Cerebellar nuclear complex (tissue), 1 donor: Measurements from ENCODE around the gene HAND2.

ENCODE experiments used
- DNase-seq, 2 experiments: peaks; one replicate each; lab custom pipeline; 2025; lab: John Stamatoyannopoulos, UW

HAND2 gene

GRCh38 chr4:173529477-173530325, at the start of gene HAND2:
HAND2 (minus strand) TSS chr4:173530229; CDS start chr4:173529289, 940 bp downstream.
- no peak for DNase-seq

DNA sequence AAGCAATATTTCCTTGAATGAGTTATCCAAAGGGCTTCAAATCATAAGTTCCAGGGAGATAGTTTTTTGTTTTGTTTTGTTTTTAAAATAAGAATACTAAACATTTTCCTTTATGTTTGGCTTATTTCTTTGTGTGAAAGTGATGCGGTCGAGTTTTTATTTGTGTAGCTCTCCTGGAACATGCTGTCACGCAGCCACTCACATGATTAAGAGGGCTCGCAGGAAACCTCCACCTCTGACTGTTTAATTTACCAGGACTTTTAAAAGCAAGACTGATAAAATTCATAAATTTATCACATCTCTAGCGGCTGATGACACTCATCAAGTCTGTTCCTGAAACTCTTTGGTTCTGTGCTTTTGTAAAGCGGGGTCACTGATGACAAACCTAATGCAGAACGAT, 48.9 kb upstream of the HAND2 start:
- no peak for DNase-seq

DNA sequence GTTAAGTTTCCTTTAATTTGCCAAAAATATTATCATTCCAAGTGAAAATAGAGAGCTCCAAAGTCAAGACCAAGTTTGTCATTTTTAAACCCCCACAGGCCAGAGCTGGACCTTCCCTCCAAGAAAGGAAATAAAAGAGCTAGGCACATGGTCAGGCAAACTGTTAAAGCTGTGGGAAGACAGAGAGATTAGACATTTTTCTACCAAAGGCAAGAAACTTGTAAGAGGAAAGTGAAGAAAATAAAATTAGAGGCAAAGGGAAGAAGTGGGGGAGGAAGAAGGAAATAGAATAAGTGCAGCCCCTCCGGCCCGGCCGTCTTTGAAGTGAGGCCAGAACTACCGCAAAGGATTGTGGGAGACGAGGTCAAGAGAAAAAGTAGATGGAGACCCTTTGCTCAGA, 47.9 kb upstream of the HAND2 start:
- DNase-seq, result no peak

DNA sequence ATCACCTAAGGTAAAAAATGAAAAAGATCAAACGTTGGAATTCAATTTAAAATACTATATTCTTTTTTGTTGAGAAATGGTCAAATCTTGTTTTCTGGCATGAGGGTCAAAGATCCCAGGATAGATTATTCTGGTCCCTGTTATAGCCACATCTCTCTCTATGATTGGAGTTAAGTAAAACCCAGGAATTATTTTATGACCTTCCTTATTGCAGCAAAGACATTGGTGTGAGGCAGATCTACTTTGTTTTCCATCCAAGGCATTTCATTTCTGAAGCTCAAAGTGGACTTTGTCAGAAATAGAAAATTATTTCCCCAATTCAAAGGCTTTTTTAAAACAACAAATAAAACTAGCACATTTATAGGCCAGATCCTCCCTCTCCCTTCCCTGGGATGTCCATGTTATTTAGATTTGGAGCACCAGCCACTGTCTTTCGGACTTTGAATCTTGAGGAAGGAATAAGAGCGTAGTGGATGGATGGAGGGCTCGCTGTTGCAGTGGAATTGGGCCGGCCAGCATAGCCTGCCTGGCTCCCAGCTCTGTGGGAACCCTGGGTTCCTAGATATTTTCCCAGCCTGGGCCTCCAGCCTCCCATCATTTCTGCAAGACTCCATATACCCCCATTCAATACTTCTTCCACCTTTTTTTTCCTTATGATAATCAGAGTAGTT, 45.6 kb upstream of the HAND2 start:
- no peak for DNase-seq

- DNase-seq, result no peak
Measured at GRCh38 chr4:173573725-173574124, 43.7 kb upstream of the HAND2 start.

- no peak for DNase-seq
Measured at GRCh38 chr4:173573286-173573685, 43.3 kb upstream of the HAND2 start.

DNA sequence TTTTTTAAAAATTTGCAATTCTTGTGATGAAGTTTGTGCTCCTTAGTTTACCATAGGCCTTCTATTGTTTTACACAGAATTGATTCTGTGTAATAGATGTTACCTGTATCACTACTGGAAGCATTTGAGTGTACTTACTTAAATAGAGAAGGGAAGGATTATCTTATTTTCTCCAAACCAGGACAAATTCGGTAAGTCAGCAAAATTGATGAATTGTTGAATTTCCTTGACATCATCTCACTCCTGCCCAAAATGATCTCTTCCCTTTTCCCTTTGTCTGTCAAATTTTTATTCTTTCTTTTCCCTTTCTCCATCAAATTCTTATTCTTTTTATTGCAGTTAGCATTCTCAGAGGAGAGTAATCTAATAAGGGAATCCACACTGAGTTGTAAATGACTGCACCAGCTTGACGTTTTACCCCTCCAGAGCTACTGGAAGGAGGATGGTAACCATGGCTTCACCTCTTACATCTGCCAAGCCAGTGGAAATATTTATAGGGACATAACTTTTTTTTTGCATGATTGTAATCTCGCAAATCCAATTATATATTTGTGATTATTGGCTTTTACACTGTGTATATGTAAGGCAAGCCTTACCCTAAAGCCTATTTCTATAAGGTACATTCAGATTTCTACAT, 42.6 kb upstream of the HAND2 start:
- no peak for DNase-seq

GRCh38 chr4:173571620-173572019, 41.6 kb upstream of the HAND2 start:
- DNase-seq, result no peak

- no peak for DNase-seq
Measured at GRCh38 chr4:173565281-173565680, 35.3 kb upstream of the HAND2 start.

- no peak for DNase-seq
Measured at GRCh38 chr4:173564461-173564860, 34.4 kb upstream of the HAND2 start.

DNA sequence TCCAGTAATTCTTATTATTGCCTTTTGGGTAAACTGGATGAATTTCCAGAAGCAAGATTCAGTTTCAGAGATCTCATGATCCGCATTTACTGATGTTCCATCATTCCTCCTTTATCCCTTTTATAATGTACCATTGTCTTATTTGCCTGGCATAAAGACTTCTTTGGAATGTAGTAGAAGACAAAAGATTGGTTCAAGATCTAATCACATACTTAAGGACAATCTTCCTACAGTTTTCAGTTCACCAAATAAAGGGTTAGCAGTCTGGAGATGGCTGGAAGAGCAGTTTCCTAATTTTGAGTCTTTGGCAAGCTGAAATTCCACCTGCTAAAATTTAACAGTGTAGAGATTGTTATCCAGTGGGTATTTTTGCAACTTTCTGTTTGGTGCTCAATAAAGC, 30.9 kb upstream of the HAND2 start:
- no peak for DNase-seq

- no peak for DNase-seq
Measured at GRCh38 chr4:173556398-173557131, 26.5 kb upstream of the HAND2 start.

DNA sequence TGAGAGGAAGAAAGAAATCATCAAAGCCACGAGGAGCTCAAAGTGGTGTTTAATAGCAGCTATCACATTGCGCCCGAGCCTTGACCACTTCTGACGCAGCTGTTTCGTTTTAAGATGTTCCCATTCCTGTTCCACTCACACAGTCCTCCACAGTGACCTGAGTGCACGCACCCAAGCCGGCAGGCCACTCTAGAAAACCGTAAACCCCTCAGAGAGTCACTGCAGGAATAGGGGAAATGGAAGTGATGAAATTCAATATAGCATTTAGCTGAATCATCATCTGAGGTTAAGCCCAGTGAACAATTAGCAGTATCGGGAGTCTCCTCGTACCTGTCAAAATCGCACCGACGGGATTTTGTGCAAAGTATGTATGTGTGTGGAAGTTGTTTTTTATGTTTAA, 17.9 kb upstream of the HAND2 start:
- DNase-seq, result no peak

- DNase-seq, result no peak
Measured at GRCh38 chr4:173546776-173547175, 16.7 kb upstream of the HAND2 start.

DNA sequence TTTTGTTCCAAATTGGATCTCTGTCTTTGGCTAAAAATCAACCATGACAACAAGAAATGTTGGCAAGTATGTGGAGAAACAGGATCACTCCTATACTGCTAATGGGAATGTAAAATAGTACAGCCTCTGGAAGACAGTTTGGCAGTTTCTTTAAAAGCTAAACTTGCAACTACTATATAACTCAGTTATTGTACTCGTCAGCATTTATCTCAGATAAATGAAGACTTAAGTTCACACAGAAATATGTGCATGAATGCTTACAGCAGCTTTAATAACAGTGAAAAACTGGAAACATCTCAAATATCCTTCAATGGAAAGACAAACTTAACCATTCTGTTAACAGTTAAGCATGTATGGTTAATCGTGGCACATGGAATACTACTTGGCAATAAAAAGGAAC, 15.4 kb upstream of the HAND2 start:
- DNase-seq, result no peak

- DNase-seq, result no peak
Measured at GRCh38 chr4:173543266-173543665, 13.2 kb upstream of the HAND2 start.

GRCh38 chr4:173539986-173540385, 10.0 kb upstream of the HAND2 start:
- no peak for DNase-seq

- DNase-seq, result no peak
Measured at GRCh38 chr4:173538909-173539445, 8.9 kb upstream of the HAND2 start.

GRCh38 chr4:173538148-173538908, 8.3 kb upstream of the HAND2 start:
- no peak for DNase-seq

- no peak for DNase-seq
Measured at GRCh38 chr4:173537613-173538147, 7.7 kb upstream of the HAND2 start.
